ELR (cell line): Measurements from ENCODE around the gene DLG1.

Experiments used
- DNase-seq: peaks from one replicate; pipeline ENCODE4 v3.0.0-alpha.2; 2015; ENCODE audit warnings: low read depth

Gene DLG1

GRCh38 chr3:197286678-197287077 is 11.7 kb downstream of the DLG1 start:
- no peak for DNase-seq

- DNase-seq, result no peak
These were observed 12.9 kb downstream of the DLG1 start for GRCh38 chr3:197285557-197285956.

- DNase-seq, result no peak
These were observed 15.4 kb downstream of the DLG1 start for GRCh38 chr3:197283045-197283444.

GRCh38 chr3:197281849-197282248 is 16.6 kb downstream of the DLG1 start:
- DNase-seq, result no peak

GRCh38 chr3:197280156-197280555 is 18.3 kb downstream of the DLG1 start:
- no peak for DNase-seq

- no peak for DNase-seq
These were observed 19.5 kb downstream of the DLG1 start for GRCh38 chr3:197278933-197279332.

GRCh38 chr3:197276808-197277207 is 21.6 kb downstream of the DLG1 start:
- peak; percentile 43 for DNase-seq

GRCh38 chr3:197270558-197271317 is 27.7 kb downstream of the DLG1 start:
- no peak for DNase-seq

GRCh38 chr3:197269024-197269423 is 29.4 kb downstream of the DLG1 start:
- DNase-seq, result no peak

GRCh38 chr3:197268294-197268693 is 30.1 kb downstream of the DLG1 start:
- no peak for DNase-seq

GRCh38 chr3:197266331-197266730 is 32.1 kb downstream of the DLG1 start:
- no peak for DNase-seq

- DNase-seq, result no peak
These were observed 35.7 kb downstream of the DLG1 start for GRCh38 chr3:197262709-197263108.

- DNase-seq, result no peak
These were observed 37.3 kb downstream of the DLG1 start for GRCh38 chr3:197261164-197261509.

GRCh38 chr3:197260491-197261163 is 37.8 kb downstream of the DLG1 start:
- no peak for DNase-seq

GRCh38 chr3:197259096-197259495 is 39.3 kb downstream of the DLG1 start:
- no peak for DNase-seq

- no peak for DNase-seq
These were observed 40.1 kb downstream of the DLG1 start for GRCh38 chr3:197258168-197258755.

GRCh38 chr3:197257711-197258110 is 40.7 kb downstream of the DLG1 start:
- DNase-seq, result no peak

GRCh38 chr3:197256836-197257444 is 41.5 kb downstream of the DLG1 start:
- peak; percentile 70 for DNase-seq

- DNase-seq, result no peak
These were observed 42.3 kb downstream of the DLG1 start for GRCh38 chr3:197256104-197256503.

GRCh38 chr3:197253238-197253947 is 45.0 kb downstream of the DLG1 start:
- DNase-seq, result no peak

- no peak for DNase-seq
These were observed 48.9 kb downstream of the DLG1 start for GRCh38 chr3:197249542-197249941.

GRCh38 chr3:197248341-197248740 is 50.1 kb downstream of the DLG1 start:
- no peak for DNase-seq
